Neural cell (in vitro differentiated cells): ENCODE data around the gene WFDC1.

Experiments
- CTCF ChIP-seq: fragments of 450-650 bp; IDR thresholded peaks from 2 replicates; pipeline ENCODE4 v1.5.1; 2014; ENCODE audit warnings: antibody characterized with exemption, mild to moderate bottlenecking, moderate library complexity; ENCODE audit not compliant: poor library complexity, severe bottlenecking
- EP300 ChIP-seq: fragments of 450-650 bp; conservative IDR thresholded peaks from 2 replicates; pipeline ENCODE4 v1.6.1; 2014; ENCODE audit warnings: antibody characterized with exemption, mild to moderate bottlenecking, moderate library complexity; ENCODE audit not compliant: poor library complexity, severe bottlenecking
- EZH2 ChIP-seq: fragments of 200-600, 300-800 bp; shearing (Covaris generic), sonication (generic); IDR thresholded peaks from 2 replicates; pipeline ENCODE4 v1.6.1; 2014; ENCODE audit warnings: antibody characterized with exemption, low read length, borderline replicate concordance, mild to moderate bottlenecking; ENCODE audit not compliant: insufficient read depth, poor library complexity, severe bottlenecking
- POLR2AphosphoS5 ChIP-seq: IDR thresholded peaks from 2 replicates; pipeline ENCODE4 v1.6.1; 2012
- RAD21 ChIP-seq: fragments of 450-650 bp; conservative IDR thresholded peaks from 2 replicates; pipeline ENCODE4 v1.6.1; 2014; ENCODE audit warnings: antibody characterized with exemption, mild to moderate bottlenecking, moderate library complexity
- SMC3 ChIP-seq: fragments of 450-650 bp; conservative IDR thresholded peaks from 2 replicates; pipeline ENCODE4 v1.6.1; 2014; ENCODE audit warnings: antibody characterized with exemption, mild to moderate bottlenecking, moderate library complexity; ENCODE audit not compliant: poor library complexity
- TAF1 ChIP-seq: IDR thresholded peaks from 2 replicates; pipeline ENCODE4 v1.6.1; 2012; ENCODE audit warnings: low read depth

- TF ChIP-seq EZH2, result no peak
- no peak for TF ChIP-seq CTCF
- no peak for TF ChIP-seq EP300
- TF ChIP-seq POLR2AphosphoS5, result no peak
- TF ChIP-seq TAF1, result no peak
- TF ChIP-seq RAD21, result no peak
- no peak for TF ChIP-seq SMC3
These were observed 83.9 kb downstream of the WFDC1 start for GRCh38 chr16:84378567-84378966.
